Pancreas (tissue), 10 donors: ENCODE measurements around the gene SEC14L1. TPM values are rescaled to one million over a fixed set of nuclear protein-coding genes. Genes with fewer than 3 reads are reported as not detected.

Experiments
- ATAC-seq, 4 donors: fragments of 200-7000 bp; cut with Tn5 transposase; one replicate each; pipeline versions ENCODE4 v1.8.0 to v1.9.1; 2020; ENCODE audit warnings: mild to moderate bottlenecking in 4 of 4, moderate library complexity in 4 of 4
- DNase-seq, 6 donors: peaks; one replicate each; pipeline ENCODE4 v3.0.0-alpha.2; 2020
- FAIRE-seq: peaks from 2 replicates; lab custom pipeline; 2012; peaks lifted over from hg19 to GRCh38; lab: Jason Lieb, UNC
- H3K27ac ChIP-seq, 4 donors: fragments of 200-600 bp; sonication (generic); 1 replicate in 3 of 4; 2 replicates in 1 of 4; pipeline versions ENCODE4 v1.5.0 to v1.8.0; 2020
- H3K27me3 ChIP-seq, 4 donors: fragments of 200-600 bp; one replicate each; pipeline ENCODE4 v1.8.0; 2021
- H3K36me3 ChIP-seq, 3 donors: fragments of 200-600 bp; sonication (generic) in 1 of 3; one replicate each; pipeline versions ENCODE4 v1.5.0 to v1.8.0; 2020 to 2021
- H3K4me1 ChIP-seq, 3 donors: fragments of 200-600 bp; one replicate each; pipeline ENCODE4 v1.8.0; 2021
- H3K4me3 ChIP-seq, 4 donors: fragments of 200-600 bp; sonication (generic) in 2 of 4; one replicate each; pipeline versions ENCODE4 v1.5.0 to v1.8.0; 2020 to 2021
- H3K9me3 ChIP-seq, 4 donors: fragments of 200-600 bp; one replicate each; pipeline ENCODE4 v1.8.0; 2021
- CTCF ChIP-seq, 4 donors: fragments of 200-600 bp; sonication (generic) in 3 of 4; IDR thresholded peaks; one replicate each; pipeline versions ENCODE4 v1.5.0 to v1.8.0; 2021; ENCODE audit warnings: antibody characterized with exemption in 4 of 4
- WGBS, 2 donors: extraction: QIAGEN DNeasy Blood & Tissue Kit; methylation state at CpG; one replicate each; pipeline ENCODE4 v1.1.7; 2013; 5-methylcytosine and 5-hydroxymethylcytosine counted together
- intact Hi-C, 3 donors: fragments of 100-400 bp; cut with DNase I; formaldehyde crosslinking; loops; one replicate each; pipeline versions ENCODE4 v1.11.1 to v1.14.2; 2022
- polyA plus RNA-seq, 2 donors: library from polyadenylated mRNA; stranded (reverse); fragments of 200-250 nt; gene quantifications; one replicate each; pipeline ENCODE4 v1.2.3, GENCODE V29; 2013
- total RNA-seq, 6 donors: library from RNA; stranded (reverse); fragmentation: NEBNext Ultra II Directional in 4 of 6; extraction: Animal tissue kit (Norgen Biotek cat#: 25700) in 4 of 6; gene quantifications; one replicate each; pipeline versions ENCODE4 v1.2.1 to v1.2.4, GENCODE V29; 2021 to 2023
- donor health status: healthy with polysubstance abuse.
- donor health status: DM: no; HTN: no; CAD: no; lungs with moderate emphysema.
- donor health status: DM: no; HTN: no; CAD: no.
- donor health status: control.
- donor health status: control.
- donor health status: Bipolar disorder and iron deficiency.
- donor health status: DM: yes; HTN: yes; CAD: no.
- donor health status: DM: no; HTN: no; CAD: no.
- donor health status: DM: no; HTN: no; CAD: no.
- donor health status: DM: yes; HTN: yes; CAD: no.

The SEC14L1 gene
- total and polyA plus RNA-seq, 8 donors: 17.8 to 45.5 (median 31.8) TPM

GRCh38 chr17:77127735-77128361 is 12.9 kb upstream of the SEC14L1 start:
- peak; percentile 41 to 61 (median 54) for ATAC-seq
- Histone ChIP-seq H3K4me1 (peaks cover 0 to 21% (median 8%) of the 10 kb centered on the region in 3 donors), H3K27me3 (no peaks in the 10 kb centered on the region), H3K27ac (peak overlapping the region in 2 of 4 donors; percentile 31 to 55), H3K9me3 (no peaks in the 10 kb centered on the region), H3K36me3 (no peaks in the 10 kb centered on the region), H3K4me3 (peak overlapping the region in 1 of 4 donors; percentile 11)
- intact Hi-C loops: no loop called here
- no peak for TF ChIP-seq CTCF (IDR thresholded peaks at IDR 0.05)
- DNase-seq: peak in 3 of 6 donors; percentile 46 to 57 (median 55)
- FAIRE-seq: no peak
- WGBS, 2 donors: 82 to 83% methylated on average over 18 of the region's 18 CpGs

GRCh38 chr17:77128896-77129567 is 11.7 kb upstream of the SEC14L1 start:
- Histone ChIP-seq H3K27me3 (no peaks in the 10 kb centered on the region), H3K36me3 (no peaks in the 10 kb centered on the region), H3K4me1 (peaks cover 0 to 21% (median 8%) of the 10 kb centered on the region in 3 donors), H3K4me3 (no peak overlapping the region), H3K9me3 (no peaks in the 10 kb centered on the region), H3K27ac (no peak overlapping the region)
- no peak for DNase-seq
- TF ChIP-seq CTCF (IDR thresholded peaks at IDR 0.05): no peak
- WGBS, 2 donors: 38 to 39% methylated on average over 10 of the region's 10 CpGs
- intact Hi-C loops: no loop called here
- FAIRE-seq: no peak
- peak in 1 of 4 donors; percentile 26 for ATAC-seq

- H3K9me3 ChIP-seq: no peaks in the 10 kb centered on the region
- intact Hi-C loops: no loop called here
Measured at GRCh38 chr17:77129568-77130301, 11.0 kb upstream of the SEC14L1 start.

GRCh38 chr17:77130525-77130924 is 10.2 kb upstream of the SEC14L1 start:
- no peak for TF ChIP-seq CTCF (IDR thresholded peaks at IDR 0.05)

More at GRCh38 chr17:77129568-77130301, 11.0 kb upstream of the SEC14L1 start:
- TF ChIP-seq CTCF (IDR thresholded peaks at IDR 0.05): no peak
- FAIRE-seq (no peak), DNase-seq (no peak), ATAC-seq (no peak)
- H3K27ac ChIP-seq: no peak overlapping the region
- WGBS, 2 donors: 77 to 81% methylated on average over 13 of the region's 13 CpGs
- no peak overlapping the region for H3K4me3 ChIP-seq
- H3K36me3 ChIP-seq: no peaks in the 10 kb centered on the region
- H3K4me1 ChIP-seq: peaks cover 0 to 17% (median 8%) of the 10 kb centered on the region in 3 donors
- H3K27me3 ChIP-seq: no peaks in the 10 kb centered on the region

More at GRCh38 chr17:77130525-77130924, 10.2 kb upstream of the SEC14L1 start:
- Histone ChIP-seq H3K9me3 (no peaks in the 10 kb centered on the region), H3K27me3 (no peaks in the 10 kb centered on the region), H3K36me3 (no peaks in the 10 kb centered on the region), H3K4me1 (peaks cover 0 to 17% (median 8%) of the 10 kb centered on the region in 3 donors), H3K4me3 (no peak overlapping the region), H3K27ac (no peak overlapping the region)
- DNase-seq (no peak), ATAC-seq (no peak), FAIRE-seq (no peak)
- WGBS, 2 donors: 93 to 95% methylated on average over 9 of the region's 9 CpGs
- intact Hi-C loops: no loop called here
